ENCODE results near the gene SPATA13.

SPATA13 gene

DNA sequence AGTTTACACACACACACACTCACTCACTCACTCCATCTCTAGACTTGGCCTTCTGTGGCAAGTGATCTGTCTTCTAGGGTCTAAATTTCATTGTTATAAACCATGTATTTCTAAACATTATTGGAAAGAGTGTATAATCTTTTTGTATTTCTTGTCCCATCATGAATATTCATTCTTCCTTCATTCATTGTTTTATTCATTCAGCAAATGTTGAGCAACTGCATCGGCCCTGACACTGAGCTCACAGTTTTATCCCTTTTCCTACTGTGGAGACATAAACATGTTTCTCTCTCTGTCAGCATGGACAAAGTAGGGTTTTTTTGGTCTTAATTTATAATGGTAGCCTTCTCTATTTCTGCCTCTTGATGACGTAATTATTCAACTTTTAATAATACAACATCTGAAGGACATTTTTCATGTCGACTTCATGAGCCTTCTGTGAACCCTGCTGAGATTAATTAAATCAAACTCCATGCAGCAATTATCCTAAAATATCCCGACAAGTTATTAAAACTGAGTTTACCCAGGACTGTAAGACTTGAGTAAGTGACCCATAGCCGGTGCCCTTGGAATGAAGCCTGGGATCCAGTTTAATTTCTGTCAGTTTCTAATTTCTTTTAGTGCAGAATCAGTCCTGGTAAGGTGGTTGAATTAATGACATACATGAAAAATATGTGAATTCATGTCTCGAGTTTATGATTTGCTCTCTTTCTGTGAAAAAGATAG lies 7.3 kb downstream of the SPATA13 start:
- DNase-seq (ENCODE audit: low read depth in 3 of 3) = no peak

DNA sequence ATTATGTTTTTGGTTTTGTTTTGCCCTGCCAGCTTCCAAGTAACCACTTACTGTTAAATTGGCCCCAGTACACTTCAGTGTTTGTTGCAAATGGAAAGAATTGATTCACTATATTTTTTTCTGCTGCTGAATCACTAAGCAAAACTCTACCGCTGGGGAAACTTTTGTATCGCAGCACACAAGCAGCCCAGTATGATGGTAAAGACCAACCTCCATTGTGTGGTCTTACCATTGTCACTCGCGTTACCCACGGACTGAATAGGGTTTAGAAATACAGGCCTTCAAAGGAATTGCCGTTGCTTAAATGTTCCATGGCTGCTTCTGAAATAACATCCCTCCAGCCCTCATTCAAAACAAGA lies 7.9 kb downstream of the SPATA13 start:
- DNase-seq (ENCODE audit: low read depth in 3 of 3) = no peak

DNA sequence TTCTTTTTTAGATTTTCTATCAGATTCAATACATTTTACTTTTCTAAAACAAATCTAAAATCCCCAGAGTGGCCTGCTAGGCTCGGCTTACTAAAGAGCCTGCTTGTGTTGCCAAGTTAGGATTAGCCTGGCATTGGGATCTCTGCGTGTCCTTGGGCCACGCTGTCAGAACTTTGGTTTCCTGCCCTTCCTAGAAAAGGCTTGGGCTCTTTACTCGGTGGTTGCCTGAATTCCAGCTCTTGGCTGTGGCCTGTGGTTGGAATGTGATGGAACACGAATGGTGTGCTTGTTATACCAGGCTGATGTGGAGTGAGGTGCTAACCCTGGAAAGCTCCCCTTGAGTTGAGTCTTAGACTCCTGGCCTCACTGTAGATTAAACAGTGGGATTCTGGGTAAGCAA lies 8.5 kb downstream of the SPATA13 start:
- DNase-seq (ENCODE audit: low read depth in 3 of 3) = no peak

DNA sequence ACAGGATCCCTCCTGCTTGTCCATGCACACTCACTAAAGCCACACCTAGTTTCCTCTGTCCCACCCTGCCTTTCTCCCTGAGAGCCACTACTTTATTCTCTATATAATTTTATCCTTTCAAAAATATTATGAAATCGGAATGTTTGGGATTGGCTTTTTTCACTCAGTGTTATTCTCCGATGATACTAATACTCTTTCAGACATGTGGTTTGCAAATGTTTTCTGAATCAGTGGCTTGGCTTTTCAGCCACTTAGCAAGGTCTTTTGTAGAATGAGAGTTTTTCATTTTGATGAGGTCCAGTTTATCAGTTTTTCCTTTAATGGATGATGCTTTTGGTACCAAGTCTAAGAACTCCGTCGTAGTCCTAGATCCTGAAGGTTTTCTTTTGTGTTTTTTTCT lies 11.6 kb downstream of the SPATA13 start:
- DNase-seq (ENCODE audit: low read depth in 3 of 3) = no peak

DNA sequence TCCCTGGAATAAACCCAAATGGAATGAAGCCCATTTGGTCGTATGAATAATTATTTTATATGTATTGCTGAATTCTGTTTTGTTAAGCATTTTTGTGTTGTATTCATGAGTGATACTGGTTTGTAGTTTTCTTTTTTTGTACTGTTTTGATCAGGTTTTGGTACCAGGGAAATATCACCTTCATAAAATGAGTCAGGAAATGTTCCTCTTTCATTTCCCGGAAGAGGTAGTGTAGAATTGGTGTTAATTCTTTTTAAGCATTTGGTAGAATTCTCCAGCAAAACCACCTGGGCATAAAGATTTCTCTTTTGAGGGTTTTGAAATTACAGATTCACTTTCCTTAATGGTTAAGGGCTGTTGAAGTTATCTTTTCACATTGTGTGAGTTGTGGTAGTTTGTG lies 13.3 kb downstream of the SPATA13 start:
- no peak for DNase-seq (ENCODE audit: low read depth in 3 of 3)

DNA sequence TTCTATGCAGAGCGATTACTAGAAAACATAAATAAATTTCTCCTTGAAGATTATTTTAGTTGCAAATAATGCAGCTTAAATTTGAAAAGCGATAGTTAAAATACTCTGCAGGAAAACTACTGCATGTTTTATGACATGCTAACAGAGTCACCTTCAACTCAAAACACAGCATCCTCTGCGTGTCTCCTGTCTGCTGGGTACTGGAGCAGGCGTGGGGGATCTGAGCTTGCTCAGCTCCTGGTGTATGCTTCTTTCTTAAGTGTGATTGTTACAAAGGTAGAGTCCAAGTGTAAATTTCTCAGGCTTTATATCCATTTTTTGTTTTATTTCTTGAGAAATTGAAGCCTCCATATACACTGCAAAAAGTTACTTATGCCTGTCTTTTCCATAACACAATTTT lies 15.3 kb downstream of the SPATA13 start:
- DNase-seq (ENCODE audit: low read depth in 3 of 3) = no peak

DNA sequence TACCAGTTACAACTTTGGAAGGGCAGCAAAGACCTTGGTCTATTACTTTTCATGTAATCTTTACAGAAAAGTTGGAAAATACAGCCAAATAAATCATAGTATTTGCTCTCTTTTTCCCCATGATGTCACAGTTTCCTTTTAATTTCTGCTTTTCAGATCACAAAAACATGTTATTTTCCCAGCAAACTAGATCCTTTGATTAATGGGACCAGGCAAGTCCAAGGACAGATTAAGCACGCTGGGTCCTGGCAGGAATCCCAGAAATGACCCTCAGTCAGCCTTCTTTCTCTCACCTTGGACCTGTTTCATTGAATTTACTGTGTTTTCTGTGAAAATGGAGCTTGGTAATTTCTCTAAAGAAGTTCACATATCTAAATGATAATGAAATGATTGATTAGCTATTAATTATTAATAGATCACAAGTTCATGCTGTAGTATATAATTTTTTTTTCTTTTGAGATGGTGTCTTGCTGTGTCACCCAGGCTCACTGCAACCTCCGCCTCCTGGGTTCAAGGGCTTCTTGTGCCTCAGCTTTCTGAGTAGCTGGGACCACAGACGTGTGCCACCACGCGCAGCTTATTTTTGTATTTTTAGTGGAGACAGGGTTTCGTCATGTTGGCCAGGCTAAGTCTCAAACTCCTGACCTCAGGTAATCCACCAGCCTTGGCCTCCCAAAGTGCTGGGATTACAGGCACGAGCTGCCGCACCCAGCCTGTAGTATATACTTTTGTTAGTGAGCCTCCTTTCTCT lies 16.0 kb downstream of the SPATA13 start:
- no peak for DNase-seq (ENCODE audit: low read depth in 3 of 3)

DNA sequence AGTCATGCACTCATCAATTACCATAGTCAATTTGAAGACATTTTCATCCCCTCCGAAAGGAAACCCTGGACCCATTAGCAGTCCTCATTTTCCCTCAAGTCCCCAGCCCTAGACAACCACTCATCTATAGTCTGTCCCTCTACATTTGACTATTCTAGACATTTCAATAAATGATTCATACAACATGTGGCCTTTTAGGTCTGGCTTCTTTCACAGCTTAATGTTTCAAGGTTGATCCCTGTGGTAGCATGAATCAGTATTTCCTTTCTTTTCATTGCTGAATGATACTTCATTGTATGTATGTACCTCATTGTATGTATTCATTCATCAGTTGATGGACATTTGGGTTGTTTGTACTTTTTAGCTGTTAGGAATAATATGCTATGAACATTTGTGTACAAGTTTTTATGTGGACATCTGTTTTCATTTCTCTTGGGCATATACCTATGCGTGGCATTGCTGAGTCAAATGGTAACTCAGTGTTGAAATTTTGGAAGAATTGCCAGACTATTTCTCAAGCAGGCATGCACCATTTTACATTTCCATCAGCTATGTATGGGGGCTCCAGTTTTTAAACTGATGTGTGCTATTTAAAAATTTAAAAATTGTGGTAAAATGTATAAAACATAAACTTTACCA lies 18.4 kb downstream of the SPATA13 start:
- no peak for DNase-seq (ENCODE audit: low read depth in 3 of 3)

DNA sequence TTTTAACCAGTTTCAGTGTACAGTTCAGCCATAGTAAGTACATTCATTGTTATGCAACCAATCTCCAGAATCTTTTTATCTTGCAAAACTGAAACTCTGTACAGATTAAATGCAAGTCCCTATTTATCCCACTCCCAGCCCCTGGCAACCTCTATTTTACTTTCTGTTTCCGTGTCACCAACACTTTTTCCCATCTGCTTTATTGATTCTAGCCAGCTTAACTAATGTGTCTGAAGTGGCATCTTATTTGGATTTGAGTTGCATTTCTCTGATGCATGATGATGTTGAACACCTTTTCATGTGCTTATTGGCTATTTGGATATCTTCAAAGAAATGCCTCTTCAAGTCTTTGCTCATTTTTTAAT lies 18.9 kb downstream of the SPATA13 start:
- no peak for DNase-seq (ENCODE audit: low read depth in 3 of 3)

DNA sequence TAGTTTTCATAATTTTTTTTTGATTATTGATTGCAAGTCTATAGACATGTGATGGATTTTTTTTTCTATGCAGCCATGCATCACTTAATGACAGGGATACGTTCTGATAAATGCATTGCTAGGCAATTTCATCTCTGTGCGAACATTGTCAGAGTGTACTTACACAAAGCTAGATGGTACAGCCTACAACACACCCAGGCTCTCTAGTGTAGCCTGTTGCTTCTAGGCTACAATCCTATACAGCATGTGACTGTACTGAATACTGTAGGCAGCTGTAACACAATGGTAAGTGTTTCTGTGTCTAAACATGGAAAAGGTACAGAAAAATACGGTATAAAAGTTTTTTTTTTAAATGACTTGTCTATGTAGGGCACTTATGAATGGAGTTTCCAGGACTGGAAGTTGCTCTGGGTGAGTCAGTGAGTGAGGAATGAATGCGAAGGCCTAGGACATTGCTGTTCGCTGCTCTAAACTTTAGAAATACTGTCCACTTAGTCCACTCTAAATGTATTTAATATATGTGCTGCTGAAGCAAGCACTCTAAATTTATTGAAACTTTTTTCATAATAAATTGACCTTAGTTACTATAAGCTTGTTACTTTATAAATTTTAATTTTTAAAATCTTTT lies 20.3 kb downstream of the SPATA13 start:
- no peak for DNase-seq (ENCODE audit: low read depth in 3 of 3)

DNA sequence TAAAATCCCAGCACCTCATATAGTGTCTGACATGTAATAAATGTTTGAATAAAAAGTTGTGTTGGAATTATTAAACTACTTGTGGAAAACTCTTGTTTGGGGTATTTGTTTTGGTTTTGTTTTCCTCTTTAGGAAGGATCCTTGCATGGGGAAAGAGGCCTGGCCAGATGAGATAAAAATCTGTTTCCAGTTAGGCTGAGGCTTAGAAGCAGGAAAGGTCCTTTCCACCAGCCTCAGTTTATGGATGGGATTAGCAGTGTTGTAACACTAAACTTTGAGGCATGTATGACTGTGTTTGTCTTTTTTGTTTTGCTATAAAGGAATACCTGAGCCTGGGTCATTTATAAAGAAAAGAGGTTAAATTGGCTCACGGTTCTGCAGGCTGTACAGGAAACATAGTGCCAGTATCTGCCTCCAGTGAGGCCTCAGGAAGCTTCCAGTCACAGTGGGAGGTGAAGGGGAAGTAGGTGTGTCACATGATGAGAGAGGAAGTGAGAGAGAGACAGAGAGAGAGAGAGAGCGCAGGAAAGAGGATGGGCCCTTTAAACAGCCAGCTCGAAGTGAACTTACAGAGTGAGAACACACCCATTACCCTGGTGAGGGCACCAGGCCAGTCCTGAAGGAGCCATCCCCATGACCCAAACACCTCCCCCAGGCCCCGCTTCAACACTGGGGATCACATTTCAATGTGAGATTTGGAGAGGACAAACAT lies 21.6 kb downstream of the SPATA13 start:
- no peak for DNase-seq (ENCODE audit: low read depth in 3 of 3)

DNA sequence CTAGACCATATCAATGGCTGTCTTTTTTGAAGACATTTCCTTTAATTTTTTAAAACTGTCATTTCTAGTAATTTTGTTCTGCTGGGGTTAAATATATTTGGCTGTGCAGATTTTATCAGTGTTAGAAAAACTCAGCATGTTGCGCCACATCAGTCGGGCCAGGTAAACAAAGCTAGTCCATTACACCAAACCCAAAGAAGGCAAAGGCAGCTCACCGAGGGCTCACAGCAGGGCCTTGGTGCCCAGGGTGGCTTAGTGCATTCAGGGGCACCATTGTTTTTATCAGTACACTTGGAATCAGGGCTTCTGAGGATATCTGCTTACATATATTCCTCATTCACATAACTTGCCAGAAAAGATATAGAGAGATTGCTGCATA lies 22.2 kb downstream of the SPATA13 start:
- no peak for DNase-seq (ENCODE audit: low read depth in 3 of 3)

DNA sequence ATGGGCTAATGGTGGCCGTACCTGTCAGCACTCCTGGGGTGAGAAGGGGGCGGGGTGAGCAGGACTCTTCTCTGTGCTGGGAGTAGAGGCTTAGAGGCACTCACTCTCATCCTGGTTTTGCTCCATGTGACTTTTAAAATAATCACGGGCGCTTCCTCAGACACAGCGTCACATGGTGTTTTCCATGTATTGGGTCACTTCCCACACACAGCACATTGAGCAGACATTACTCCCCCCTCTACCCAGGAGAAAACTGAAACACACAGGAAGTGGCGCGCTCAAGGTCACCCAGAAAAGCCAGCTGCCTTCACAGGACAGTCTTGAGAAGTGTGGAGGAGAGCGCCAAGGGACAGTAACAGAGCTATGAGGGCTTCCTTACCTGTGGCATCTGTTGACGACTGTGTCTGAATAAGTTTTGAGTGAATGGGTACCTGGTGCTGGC lies 23.2 kb downstream of the SPATA13 start:
- DNase-seq (ENCODE audit: low read depth in 3 of 3) = no peak

DNA sequence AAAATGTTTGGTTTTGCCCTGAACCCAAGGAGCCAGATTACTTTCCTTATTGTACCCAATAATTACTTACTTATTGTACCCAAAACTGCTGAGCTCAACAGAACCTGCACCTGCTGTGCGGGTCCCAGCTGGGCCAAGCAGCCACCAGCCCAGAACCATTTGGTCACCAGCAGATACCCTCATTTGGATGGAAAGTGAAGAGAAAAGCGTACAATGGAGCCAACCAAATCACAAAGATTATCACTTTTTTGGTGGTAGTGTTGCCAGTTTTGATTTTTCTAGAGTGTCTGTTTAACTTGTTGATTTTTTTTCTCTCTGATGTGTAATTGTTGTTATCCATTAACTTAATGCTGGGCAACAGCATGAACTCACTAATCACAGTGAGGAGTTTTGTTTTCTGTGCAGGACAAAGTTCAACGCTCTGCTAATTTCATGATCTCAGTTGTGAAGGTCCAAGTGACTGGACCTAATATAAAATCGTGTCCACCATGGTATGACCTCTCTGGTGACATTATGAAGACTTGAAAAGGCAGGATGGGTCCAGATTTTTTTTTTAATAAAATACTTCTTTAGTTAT lies 23.8 kb downstream of the SPATA13 start:
- DNase-seq (ENCODE audit: low read depth in 3 of 3) = no peak

DNA sequence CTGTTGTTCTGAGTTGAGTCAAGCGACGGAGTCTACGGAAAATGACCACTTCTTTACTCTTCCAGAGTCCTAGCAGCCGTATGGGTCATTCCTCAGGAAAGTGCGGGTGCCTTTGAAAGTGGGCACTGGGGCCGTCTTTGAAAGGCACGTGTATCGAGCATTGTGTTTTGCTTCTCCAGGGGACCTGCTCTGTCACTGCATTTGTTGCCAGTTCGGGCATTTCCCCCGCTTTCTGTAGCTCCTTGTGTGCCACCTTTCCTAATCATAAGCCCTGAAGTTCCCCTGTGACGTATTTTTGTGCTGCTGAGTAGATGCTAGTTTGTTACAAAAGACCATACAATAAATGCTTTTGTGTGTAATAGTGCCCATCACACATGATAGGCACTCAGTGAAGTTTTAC lies 24.4 kb downstream of the SPATA13 start:
- no peak for DNase-seq (ENCODE audit: low read depth in 3 of 3)

DNA sequence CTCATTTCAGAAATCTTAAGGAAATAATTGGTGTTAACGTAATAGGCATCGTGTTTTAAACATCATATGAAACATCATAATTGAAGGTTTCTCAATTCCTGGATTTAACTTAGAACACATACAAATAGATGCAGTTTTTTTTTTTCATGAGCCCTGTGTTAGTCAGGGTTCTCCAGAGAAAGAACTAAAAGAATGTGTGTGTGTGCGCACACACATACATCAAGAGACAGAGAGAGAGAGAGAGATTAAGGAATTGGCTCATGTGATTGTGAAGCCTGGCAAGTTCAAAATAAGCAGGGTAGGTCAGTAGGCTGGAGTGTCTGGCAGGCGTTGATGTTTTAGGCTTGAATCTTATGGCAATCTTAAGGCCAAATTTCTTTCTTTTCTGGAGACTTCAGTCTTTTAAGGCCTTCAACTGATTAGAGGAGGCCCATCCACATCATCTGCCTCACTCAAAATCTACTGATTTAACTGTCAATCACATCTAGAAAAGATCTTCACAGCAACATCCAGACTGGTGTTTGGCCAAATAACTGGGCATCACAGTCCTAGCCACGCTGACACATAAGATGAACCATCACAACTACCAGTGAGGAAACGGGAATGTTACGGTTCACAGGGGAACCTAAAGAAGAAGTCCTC lies 25.2 kb downstream of the SPATA13 start:
- no peak for DNase-seq (ENCODE audit: low read depth in 3 of 3)

DNA sequence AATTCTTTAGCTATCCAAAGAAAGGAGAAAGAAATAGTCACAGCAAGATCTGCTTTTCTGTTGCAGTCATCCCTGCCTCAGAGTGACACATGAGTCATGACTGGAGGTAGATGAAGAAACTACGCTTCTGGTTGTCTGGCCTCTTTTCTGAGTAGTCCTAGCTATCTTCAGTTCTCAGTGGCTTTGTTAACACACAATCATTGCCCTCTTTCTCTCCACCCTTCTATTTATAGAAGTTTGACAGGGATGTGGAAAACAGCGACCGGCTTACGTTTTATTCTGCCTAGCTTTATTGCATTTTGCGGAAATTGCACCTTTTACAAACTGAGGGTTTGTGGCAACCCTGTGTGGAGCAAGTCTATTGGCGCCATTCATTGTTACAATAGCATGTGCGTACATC lies 26.7 kb downstream of the SPATA13 start:
- no peak for DNase-seq (ENCODE audit: low read depth in 3 of 3)

DNA sequence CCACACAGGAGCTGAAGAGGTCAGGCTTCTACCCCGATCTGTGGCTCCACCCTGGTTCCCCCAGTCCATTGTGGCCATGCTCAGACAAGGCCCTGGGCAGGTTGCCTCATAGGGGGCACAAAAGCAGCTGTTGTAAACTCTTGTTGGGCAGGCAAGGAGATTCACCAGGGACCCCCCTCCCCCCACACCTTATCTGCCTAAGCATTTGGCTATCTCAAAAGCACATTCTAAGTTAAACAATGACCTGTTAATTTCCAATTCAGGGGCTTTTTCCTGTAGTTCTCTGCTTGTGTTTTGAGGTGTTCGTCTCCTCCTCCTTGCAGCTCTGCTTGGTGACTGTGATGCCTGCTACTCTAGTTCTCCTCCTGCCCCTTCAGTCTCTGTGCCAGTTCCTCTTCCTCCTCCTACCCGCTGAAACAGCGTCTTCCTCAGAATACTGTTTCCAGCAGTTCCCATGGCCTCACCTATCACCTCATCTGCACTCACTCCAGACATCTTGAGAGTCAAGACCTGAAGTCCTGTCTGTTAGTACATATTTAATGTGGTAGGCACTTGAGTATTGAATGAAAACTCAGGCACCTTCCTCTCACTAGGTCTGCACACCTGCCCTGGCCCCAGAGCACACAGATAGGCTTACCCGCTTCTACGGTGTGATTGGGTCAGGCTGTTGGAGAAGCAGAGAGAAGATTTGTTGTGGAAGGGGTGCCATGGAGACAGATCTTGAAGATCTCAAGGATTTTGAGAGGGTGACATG lies 31.7 kb downstream of the SPATA13 start:
- DNase-seq (ENCODE audit: low read depth in 3 of 3) = no peak

DNA sequence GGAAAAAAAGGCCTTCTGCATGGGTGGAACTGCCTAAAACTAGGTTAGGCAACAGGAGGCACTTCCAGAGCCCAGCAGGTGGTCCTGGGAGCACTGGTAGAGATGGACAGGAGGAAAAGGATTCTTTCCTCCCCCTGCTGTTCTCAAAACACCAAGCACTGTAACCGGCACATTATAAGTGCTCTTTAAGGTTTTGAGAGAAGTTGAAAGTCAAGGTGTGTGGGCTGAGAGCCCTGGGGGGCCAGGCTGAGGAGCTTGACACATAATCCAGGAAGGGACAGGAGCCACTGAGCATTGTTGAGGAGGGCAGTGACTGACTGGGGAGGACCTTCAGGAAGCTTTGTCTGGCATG lies 32.3 kb downstream of the SPATA13 start:
- no peak for DNase-seq (ENCODE audit: low read depth in 3 of 3)

DNA sequence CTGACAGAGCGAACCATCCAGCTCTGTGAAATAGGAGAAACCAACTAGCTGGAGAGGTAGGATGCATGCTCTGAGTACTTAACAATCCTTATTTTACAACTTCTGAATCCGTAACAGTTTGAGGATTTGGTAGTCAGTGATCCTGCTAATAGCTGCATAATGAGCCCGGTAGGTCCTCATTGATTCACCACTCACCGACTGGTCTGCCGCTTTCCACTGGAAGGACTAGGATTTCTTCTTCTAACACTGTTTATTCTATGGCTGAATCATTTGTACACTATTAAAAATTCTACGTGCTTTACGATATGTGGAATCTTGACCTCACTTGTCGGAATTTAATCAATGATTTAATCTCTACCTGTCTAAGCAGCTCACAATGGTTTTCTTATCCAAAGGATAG lies 33.9 kb downstream of the SPATA13 start:
- no peak for DNase-seq (ENCODE audit: low read depth in 3 of 3)

DNA sequence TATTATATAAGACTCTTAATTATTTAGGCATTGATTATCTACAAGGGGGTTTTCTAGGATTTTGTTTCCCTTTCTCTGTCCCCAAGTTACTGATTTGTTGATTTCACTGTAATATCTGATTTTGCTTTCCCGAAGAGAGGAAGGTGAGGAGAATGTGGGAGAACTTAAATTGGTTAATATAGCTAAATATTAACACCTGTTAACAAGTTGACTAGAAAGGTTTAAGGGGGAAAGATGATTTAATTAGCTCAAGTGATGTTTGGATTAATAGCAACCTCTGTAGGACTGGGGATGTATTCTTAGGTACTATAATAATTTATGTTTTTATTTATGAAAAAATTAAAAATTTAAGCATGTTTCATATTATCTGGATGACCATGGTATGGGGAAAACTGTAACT lies 35.1 kb downstream of the SPATA13 start:
- no peak for DNase-seq (ENCODE audit: low read depth in 3 of 3)

All from stimulated activated CD4-positive, alpha-beta T cell treated with anti-CD3 and anti-CD28 coated beads, TNF-alpha, amount 100 ng/mL, for 48 hours (primary cell).